ENCODE measurements around the gene CENPU.

GRCh38 chr4:184660978-184661377 lies 72.9 kb downstream of the CENPU start:
- no peak for TF ChIP-seq EZH2 (conservative IDR thresholded peaks at IDR 0.05; ENCODE audit: low read depth, low read length)
- no peak for TF ChIP-seq CREB1 (IDR thresholded peaks at IDR 0.05)
- TF ChIP-seq CREB1 (CRISPR knock-in tag; IDR thresholded peaks at IDR 0.05): no peak
- TF ChIP-seq ZSCAN30 (CRISPR knock-in tag; IDR thresholded peaks at IDR 0.05): no peak
- TF ChIP-seq GABPA (IDR thresholded peaks at IDR 0.05; ENCODE audit: low read depth, low read length): no peak
- TF ChIP-seq GABPA (CRISPR knock-in tag; IDR thresholded peaks at IDR 0.05; ENCODE audit: low read depth): no peak
